GM10266 (cell line): Measurements from ENCODE around the gene CEND1.

ENCODE experiments used
- DNase-seq: peaks from one replicate; pipeline ENCODE4 v3.0.0; 2012; ENCODE audit errors: extremely low spot score
- TF ChIP-seq, protein P1 (sequence below): IDR thresholded peaks from 2 replicates; pipeline ENCODE4 v1.5.1; 2012; ENCODE audit warnings: mild to moderate bottlenecking, low read depth; ENCODE audit not compliant: control insufficient read depth, insufficient read depth; ENCODE audit errors: missing control alignments

Gene CEND1

DNA sequence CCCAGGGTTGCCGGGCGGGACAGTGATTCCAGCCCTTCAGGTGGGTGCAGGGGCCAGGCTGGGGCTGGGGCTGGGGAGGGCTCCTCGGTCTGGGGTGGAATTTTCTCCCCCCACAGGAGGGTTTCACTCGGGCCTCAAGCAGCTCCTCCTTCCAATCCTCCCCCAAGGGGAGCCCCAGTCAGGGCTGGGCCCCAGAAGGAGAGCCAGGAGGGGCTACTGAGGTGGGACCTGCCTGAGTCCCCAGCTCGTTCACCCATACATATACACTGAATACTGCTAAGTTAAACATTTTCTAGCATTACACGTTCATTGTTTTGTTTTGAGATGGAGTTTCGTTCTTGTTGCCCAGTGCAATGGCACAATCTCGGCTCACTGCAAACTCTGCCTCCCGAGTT lies 36.3 kb upstream of the CEND1 start:
- TF ChIP-seq, protein P1, sequence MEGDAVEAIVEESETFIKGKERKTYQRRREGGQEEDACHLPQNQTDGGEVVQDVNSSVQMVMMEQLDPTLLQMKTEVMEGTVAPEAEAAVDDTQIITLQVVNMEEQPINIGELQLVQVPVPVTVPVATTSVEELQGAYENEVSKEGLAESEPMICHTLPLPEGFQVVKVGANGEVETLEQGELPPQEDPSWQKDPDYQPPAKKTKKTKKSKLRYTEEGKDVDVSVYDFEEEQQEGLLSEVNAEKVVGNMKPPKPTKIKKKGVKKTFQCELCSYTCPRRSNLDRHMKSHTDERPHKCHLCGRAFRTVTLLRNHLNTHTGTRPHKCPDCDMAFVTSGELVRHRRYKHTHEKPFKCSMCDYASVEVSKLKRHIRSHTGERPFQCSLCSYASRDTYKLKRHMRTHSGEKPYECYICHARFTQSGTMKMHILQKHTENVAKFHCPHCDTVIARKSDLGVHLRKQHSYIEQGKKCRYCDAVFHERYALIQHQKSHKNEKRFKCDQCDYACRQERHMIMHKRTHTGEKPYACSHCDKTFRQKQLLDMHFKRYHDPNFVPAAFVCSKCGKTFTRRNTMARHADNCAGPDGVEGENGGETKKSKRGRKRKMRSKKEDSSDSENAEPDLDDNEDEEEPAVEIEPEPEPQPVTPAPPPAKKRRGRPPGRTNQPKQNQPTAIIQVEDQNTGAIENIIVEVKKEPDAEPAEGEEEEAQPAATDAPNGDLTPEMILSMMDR: no peak
- DNase-seq: no peak

DNA sequence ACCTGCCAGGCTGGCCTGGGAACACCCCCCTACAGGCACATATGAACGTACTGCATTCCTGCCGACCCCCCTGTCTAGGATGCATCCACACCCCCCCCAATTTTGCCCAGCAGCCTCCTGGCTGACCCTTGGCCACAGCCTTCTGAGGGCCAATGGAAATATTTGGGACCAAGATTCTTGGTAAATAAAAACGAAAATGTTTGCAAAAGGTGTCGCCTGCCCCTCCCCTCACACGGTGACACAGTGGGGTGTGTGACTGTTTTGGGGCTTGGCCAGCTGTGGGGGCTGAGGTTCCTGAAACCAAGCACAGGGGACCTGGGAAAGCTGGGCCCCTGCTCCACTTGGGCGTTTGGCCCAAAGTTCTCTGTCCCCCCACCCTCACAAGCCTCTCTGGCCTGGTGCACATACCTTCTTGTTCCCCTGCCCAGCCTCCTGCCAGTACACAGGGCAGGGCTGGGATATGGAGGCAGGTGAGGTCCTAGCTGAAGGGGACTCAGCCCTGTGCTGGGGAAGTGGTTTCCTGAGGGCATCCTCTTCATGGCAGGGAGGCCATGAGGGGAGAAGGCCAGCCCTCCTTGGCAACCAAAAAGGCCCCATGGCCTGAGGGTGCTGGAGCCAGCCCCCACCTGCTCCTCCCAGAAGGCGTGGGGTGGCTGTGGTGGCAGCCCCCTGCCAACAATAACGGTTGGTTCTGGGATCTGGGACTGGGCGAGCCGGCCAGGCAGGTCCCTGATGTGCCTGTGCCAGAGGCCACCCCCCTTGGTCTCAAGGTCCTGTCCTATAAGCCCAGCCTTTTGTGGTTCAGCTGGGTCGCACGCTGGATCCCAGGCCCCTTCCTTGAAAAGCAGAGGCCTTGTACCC lies 35.7 kb upstream of the CEND1 start:
- DNase-seq: no peak
- TF ChIP-seq, protein P1: no peak

DNA sequence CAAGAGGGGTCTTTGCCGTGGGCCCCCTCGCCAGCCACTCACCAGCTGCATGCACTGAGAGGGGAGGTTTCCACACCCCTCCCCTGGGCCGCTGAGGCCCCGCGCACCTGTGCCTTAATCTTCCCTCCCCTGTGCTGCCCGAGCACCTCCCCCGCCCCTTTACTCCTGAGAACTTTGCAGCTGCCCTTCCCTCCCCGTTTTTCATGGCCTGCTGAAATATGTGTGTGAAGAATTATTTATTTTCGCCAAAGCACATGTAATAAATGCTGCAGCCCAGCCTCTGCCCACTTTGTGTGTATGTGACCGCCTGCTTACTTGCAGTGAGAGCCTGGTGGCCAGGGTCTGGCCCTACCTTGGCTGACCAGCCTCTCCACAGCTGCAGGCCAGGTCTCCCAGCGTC lies 35.1 kb upstream of the CEND1 start:
- no peak for DNase-seq

DNA sequence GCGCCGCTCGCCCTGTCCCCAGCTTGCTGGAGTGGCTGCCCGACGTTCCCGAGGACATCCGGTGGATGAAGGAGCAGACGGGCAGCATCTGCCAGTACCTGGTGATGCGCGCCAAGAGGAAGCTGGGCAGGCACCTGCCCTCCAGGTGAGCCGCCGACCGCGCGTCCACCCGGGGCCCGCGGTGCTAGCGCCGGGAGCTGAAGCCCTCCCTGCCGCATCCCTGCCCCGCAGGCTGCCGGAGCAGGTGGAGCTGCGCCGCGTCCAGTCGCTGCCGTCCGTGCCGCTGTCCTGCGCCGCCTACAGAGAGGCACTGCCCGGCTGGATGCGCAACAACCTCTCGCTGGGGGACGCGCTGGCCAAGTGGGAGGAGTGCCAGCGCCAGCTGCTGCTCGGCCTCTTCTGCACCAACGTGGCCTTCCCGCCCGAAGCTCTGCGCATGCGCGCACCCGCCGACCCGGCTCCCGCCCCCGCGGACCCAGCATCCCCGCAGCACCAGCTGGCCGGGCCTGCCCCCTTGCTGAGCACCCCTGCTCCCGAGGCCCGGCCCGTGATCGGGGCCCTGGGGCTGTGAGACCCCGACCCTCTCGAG lies 34.5 kb upstream of the CEND1 start:
- TF ChIP-seq, protein P1: no peak
- no peak for DNase-seq

More for the DNA sequence above, 35.1 kb upstream of the CEND1 start:
- TF ChIP-seq, protein P1: no peak

DNA sequence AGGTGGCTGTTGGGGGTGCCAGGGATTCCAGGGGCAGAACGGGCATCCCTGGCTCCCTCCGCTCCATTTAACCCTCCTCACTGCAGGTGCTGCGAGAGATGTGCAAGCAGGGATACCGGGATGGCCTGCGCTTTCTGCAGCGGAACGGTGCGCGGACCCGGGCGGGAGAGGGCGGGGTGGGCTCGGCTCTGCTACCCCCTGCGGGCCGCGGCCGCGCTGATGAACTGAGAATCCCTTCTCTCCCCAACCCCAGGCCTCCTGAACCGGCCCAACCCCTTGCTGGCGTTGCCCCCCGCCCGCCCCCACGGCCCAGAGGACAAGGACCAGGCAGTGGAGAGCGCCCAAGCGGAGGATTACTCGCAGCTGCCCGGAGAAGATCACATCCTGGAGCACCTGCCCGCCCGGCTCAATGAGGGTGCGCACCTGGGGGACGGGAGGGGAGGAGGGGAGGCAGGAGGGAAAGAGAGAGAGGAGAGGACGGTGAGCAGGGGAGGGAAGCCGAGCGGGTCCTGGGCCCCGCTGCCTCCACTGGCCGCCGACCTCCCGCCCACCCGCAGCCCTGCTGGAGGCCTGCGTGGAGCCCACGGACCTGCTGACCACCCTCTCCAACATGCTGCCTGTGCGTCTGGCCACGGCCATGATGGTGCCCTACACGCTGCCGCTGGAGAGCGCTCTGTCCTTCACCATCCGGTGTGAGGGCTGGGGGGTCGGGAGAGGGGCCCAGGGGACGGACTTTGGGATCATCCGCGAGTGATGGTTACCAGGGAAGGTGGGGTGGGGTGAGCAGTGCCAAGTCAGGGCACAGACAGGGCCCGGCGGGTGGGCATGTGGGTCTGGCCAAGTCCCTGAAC lies 33.8 kb upstream of the CEND1 start:
- no peak for DNase-seq
- TF ChIP-seq, protein P1: no peak

DNA sequence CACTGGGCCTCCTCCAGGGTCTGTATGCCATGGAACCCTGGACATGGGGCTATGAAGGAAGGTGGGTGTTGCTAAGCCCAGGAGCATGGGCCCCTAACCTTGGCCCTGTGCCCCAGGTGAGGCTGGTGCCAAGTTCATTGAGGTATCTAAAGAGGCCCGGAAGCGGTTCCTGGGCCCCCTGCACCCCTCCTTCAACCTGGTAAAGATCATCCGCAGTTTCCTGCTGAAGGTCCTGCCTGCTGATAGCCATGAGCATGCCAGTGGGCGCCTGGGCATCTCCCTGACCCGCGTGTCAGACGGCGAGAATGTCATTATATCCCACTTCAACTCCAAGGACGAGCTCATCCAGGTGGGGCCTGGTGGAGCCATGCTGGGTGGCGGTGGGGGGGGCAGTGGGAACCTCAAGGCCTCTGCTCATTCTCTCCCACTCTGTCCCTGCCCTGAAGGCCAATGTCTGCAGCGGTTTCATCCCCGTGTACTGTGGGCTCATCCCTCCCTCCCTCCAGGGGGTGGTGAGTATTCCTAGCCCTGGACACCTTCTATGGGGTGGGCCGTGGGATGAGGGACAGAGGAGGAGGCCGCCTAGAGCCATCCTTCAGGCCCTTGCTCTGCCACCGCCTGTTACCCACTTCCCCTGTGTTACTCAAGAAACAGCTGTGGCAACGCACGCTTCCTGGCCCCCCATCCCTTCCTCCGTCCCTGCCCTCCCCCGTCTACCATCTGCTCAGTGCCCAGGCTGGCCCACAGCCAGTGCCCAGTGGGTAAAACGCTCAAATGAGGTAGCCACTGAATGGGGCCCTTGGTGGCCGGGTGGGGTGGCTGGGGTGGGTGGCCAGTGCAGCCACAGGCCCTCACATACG lies 31.9 kb upstream of the CEND1 start:
- TF ChIP-seq, protein P1: no peak

More for the DNA sequence above, 31.9 kb upstream of the CEND1 start:
- no peak for DNase-seq
